Measurements from ENCODE around the gene GPRIN1. TPM values are rescaled to one million over a fixed set of nuclear protein-coding genes. Genes with fewer than 3 reads are reported as not detected.

The GPRIN1 gene
- total RNA-seq, 2 experiments from 2014 or later, result 4.5 to 5.3 TPM

DNA sequence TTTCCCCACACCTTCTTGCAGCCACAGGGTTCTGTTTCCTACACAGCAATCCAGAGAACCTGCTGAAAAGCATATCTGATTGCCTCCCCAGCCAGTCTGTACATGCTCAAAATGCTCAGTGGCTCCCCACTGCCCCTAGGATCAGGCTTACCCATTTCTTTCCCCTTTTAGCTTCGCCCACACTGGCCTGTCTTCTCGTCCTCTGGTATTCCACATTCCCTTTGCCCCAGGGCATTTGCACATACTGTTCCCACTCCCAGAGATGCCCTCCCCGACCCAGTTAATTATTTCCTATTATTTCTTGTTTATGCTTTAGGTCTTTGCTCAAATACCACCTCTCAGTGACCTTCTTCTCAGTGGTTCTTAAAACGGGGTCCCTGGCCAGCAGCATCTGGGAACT is 30.7 kb upstream of the GPRIN1 start:
- intact Hi-C loops (cut with micrococcal nuclease), result no loop called here
- peaks cover 2% of the 10 kb centered on the region for H3K27me3 Mint-ChIP-seq
- H3K4me3 Mint-ChIP-seq, result no peak overlapping the region
- H3K27ac Mint-ChIP-seq, result no peak overlapping the region
- no peak for DNase-seq
- no peaks in the 10 kb centered on the region for H3K36me3 Mint-ChIP-seq
- H3K4me1 Mint-ChIP-seq (ENCODE audit: low read depth), result no peaks in the 10 kb centered on the region
- CTCF ChIA-PET, result interaction anchor here (5.1 kb wide), 1 partner anchor 19 kb away, joined by 21 read pairs; no protein-coding TSS in a partner anchor
- no peaks in the 10 kb centered on the region for H3K9me3 Mint-ChIP-seq
- POLR2A ChIA-PET, result no interaction called here

DNA sequence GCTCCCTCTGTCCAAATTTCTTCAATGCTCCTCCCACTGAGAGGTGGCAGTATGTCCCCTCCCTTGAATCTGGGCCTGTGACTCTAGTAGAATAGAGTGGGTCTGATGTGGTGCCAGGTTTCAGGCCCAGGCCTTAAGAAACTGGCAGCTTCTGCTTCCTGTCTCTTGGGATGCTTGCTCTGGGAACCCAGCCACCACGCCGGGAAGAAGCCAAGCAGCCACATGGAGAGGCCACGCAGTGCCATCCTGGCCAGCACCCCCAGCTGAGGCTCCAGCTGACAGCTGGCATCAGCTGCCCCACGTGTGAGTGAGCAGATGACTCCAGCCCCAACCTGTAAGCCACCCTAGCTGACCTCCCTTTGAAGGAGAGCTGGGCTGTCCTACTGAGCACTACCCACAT is 30.0 kb upstream of the GPRIN1 start:
- DNase-seq, result no peak
- H3K4me3 Mint-ChIP-seq, result no peak overlapping the region
- H3K4me1 Mint-ChIP-seq (ENCODE audit: low read depth), result no peaks in the 10 kb centered on the region
- no peaks in the 10 kb centered on the region for H3K9me3 Mint-ChIP-seq
- H3K27ac Mint-ChIP-seq, result no peak overlapping the region
- ChIA-PET CTCF (interaction anchor here (5.1 kb wide), 1 partner anchor 20 kb away, joined by 21 read pairs; no protein-coding TSS in a partner anchor), POLR2A (no interaction called here)
- intact Hi-C loops (cut with micrococcal nuclease), result no loop called here
- H3K27me3 Mint-ChIP-seq, result peaks cover 7% of the 10 kb centered on the region
- no peaks in the 10 kb centered on the region for H3K36me3 Mint-ChIP-seq

DNA sequence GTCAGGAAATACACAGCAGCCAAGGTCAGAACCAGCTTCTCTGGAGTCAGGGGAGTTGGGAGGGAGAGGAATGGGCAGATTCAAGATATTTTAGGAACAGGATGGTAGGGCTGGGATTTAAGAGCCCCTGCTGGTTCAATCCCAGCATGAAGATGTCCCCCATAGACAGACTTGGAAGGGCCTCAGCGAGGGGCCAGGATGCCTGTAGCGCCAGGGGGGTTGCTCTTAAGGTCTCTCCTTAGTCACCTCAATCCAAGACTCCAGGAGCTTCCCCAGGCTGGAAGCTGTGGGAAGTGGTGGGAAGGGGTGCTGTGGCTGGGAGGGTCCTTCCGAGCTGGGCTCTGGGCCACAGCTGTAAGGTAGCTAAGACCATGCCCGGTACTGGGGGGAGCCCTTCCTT is 29.3 kb upstream of the GPRIN1 start:
- no peak overlapping the region for H3K4me3 Mint-ChIP-seq
- no peak overlapping the region for H3K27ac Mint-ChIP-seq
- CTCF ChIA-PET, result interaction anchor here (5.1 kb wide), 1 partner anchor 21 kb away, joined by 21 read pairs; no protein-coding TSS in a partner anchor
- POLR2A ChIA-PET, result no interaction called here
- intact Hi-C loops (cut with micrococcal nuclease), result no loop called here
- H3K9me3 Mint-ChIP-seq, result no peaks in the 10 kb centered on the region
- DNase-seq, result no peak
- no peaks in the 10 kb centered on the region for H3K36me3 Mint-ChIP-seq
- no peaks in the 10 kb centered on the region for H3K4me1 Mint-ChIP-seq (ENCODE audit: low read depth)
- H3K27me3 Mint-ChIP-seq, result peaks cover 11% of the 10 kb centered on the region

DNA sequence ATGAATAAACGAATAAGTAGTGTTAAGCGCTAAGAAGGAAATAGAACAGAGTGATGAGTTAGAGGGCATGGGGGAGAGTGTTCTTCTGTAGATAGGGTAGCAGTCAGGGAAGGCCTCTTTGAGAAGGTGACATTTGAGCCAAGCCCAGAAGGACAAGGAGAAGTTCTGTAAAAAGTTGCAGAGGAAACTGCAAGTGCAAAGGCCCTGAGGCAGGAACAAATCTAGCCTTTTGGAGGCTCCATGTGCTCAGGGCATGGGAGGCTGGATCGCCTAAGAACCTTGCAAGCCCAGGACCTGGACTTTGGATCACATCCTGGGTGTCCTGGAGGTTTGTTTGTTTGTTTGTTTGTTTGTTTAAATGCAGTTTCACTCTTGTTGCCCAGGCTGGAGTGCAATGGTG is 28.5 kb upstream of the GPRIN1 start:
- intact Hi-C loops (cut with micrococcal nuclease), result no loop called here
- no peak for DNase-seq
- CTCF ChIA-PET, result interaction anchor here (5.1 kb wide), 1 partner anchor 22 kb away, joined by 21 read pairs; no protein-coding TSS in a partner anchor
- H3K9me3 Mint-ChIP-seq, result no peaks in the 10 kb centered on the region
- no peaks in the 10 kb centered on the region for H3K36me3 Mint-ChIP-seq
- peaks cover 18% of the 10 kb centered on the region for H3K27me3 Mint-ChIP-seq
- H3K4me1 Mint-ChIP-seq (ENCODE audit: low read depth), result peaks cover 3% of the 10 kb centered on the region
- no peak overlapping the region for H3K4me3 Mint-ChIP-seq
- POLR2A ChIA-PET, result no interaction called here
- no peak overlapping the region for H3K27ac Mint-ChIP-seq

DNA sequence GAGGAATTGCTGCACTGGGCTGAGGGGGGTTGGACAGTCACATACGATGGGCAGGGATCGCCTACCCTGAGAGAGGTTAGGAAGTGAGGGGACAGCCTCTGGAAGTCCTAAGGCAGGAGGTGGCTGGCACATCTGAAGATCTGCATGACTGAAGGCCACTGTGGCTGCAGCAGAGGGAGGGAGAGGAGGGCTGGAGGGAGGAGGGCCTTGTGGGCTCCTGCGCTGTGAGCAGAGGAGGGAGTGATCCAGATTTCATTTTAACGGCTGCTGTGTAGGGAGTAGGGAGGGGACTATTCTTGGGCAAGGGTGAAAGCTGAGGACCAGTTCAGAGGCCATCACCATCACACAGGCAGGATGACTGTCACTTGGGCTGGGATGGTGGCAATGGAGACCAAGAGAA is 27.6 kb upstream of the GPRIN1 start:
- H3K27ac Mint-ChIP-seq, result no peak overlapping the region
- DNase-seq, result no peak
- H3K4me3 Mint-ChIP-seq, result no peak overlapping the region
- ChIA-PET CTCF (no interaction called here), POLR2A (no interaction called here)
- intact Hi-C loops (cut with micrococcal nuclease), result no loop called here
- peaks cover 22% of the 10 kb centered on the region for H3K27me3 Mint-ChIP-seq
- H3K4me1 Mint-ChIP-seq (ENCODE audit: low read depth), result peaks cover 3% of the 10 kb centered on the region
- H3K9me3 Mint-ChIP-seq, result no peaks in the 10 kb centered on the region
- no peaks in the 10 kb centered on the region for H3K36me3 Mint-ChIP-seq

DNA sequence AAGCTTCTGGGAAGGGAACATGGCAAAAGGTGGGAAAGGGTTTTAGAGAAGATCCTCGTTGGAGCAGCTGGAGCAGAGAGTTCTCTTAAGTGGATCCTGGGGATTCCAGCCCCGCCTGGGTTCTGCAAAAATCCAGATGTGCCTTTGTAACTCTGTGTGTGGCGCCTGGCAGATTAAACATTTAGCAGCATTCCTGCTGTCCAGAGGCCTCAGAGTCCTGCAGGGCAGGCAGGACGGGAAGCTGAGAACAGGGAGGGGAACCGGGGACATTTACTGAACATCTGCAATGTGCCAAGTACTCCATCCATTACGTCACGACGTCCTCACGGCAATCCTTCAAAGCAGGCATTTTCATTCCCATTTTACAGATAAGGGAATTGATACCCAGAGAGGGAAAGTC is 26.5 kb upstream of the GPRIN1 start:
- Mint-ChIP-seq H3K4me3 (no peak overlapping the region), H3K36me3 (no peaks in the 10 kb centered on the region), H3K27me3 (peaks cover 29% of the 10 kb centered on the region), H3K9me3 (no peaks in the 10 kb centered on the region), H3K27ac (no peak overlapping the region), H3K4me1 (ENCODE audit: low read depth) (peaks cover 3% of the 10 kb centered on the region)
- ChIA-PET CTCF (interaction anchor here (0.8 to 1.5 kb wide), 2 partner anchors 16 to 24 kb away, joined by 3 to 4 read pairs; no protein-coding TSS in a partner anchor), POLR2A (no interaction called here)
- intact Hi-C loops (cut with micrococcal nuclease), result no loop called here
- DNase-seq, result no peak

DNA sequence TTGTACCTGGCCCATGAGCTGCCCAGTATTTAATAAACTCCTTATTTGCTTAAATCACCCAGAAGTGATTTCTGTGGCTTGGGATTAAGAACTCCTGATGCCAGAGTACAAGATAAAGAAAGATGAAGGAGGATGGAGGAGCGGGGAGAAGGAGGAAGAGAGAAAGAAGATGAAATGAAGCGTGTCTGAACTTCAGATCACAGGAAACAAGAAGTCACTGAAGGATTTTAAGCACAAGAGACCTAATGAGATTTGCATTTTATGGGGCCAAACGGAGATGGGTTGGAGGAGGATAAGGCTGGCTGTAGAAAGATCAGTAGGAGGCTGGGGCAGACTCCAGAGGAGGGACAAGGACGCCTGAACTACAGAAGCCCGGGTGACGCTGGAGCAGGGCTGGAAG is 23.6 kb upstream of the GPRIN1 start:
- Mint-ChIP-seq H3K27me3 (peaks cover 50% of the 10 kb centered on the region), H3K36me3 (no peaks in the 10 kb centered on the region), H3K27ac (no peak overlapping the region), H3K4me1 (ENCODE audit: low read depth) (peaks cover 13% of the 10 kb centered on the region), H3K4me3 (no peak overlapping the region), H3K9me3 (no peaks in the 10 kb centered on the region)
- intact Hi-C loops (cut with micrococcal nuclease), result no loop called here
- POLR2A ChIA-PET, result no interaction called here
- DNase-seq, result no peak
- CTCF ChIA-PET, result interaction anchor here (0.8 kb wide), 1 partner anchor 15 kb away, joined by 4 read pairs; no protein-coding TSS in a partner anchor

DNA sequence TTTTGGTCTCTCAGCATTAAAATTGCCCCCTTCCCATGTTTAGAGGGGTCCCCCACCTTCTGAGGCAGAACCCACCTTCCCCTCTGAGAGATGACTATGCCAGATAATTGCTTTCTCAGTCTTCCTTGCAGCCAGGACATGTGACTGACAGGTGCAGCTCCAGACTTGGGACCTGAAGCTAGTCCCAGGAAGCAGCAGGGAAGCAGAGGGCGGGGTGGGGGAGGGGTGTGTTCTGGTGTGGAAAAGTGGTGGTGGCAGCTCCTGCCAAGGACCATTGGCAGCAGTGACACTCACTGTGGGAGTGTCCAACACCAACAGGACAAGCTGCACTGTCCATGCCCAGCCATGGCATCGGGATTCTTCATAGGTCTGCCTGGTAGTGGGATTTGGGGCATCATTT is 22.8 kb upstream of the GPRIN1 start:
- Mint-ChIP-seq H3K27me3 (peaks cover 57% of the 10 kb centered on the region), H3K4me1 (ENCODE audit: low read depth) (peaks cover 13% of the 10 kb centered on the region), H3K27ac (no peak overlapping the region), H3K4me3 (no peak overlapping the region), H3K9me3 (no peaks in the 10 kb centered on the region), H3K36me3 (no peaks in the 10 kb centered on the region)
- DNase-seq, result no peak
- intact Hi-C loops (cut with micrococcal nuclease), result no loop called here
- ChIA-PET CTCF (no interaction called here), POLR2A (no interaction called here)

DNA sequence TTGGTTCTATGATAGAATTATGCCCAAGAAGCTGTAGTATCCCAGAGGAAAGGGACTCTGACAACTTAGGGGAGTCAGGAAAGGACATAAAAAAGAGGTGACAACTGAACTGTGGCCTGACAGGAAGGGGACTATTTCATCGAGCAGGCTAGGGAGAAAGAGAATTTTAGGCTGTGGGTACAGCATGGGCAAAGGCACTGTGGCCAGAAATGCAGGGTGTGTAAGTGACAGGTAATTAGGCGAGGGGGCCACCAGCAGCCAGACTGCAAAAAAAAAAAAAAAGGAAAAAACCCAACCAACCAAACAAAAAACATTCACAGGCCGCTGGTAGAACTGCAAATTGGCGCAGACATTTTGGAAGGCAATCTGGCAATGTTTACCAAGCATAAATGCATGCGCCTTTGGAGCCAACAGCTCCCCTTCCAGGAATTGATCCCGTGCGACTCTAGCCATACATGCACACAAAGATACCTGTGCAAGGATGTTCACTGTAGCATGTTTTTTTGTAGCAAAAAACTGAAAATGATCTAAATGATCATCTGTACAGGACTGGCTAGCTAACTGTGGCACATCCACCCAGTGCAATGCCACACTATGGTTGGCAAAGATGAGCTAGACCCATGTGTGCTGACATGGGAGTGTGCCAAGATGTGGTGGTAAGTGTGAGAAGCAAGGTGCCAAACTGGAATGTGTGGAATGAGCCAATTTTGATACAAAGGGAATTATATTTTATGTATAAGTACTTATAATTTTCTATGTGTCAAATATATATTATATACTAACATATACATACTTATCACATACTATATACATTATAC is 21.6 kb upstream of the GPRIN1 start:
- intact Hi-C loops (cut with micrococcal nuclease), result no loop called here
- no peak overlapping the region for H3K27ac Mint-ChIP-seq
- H3K9me3 Mint-ChIP-seq, result no peaks in the 10 kb centered on the region
- peaks cover 67% of the 10 kb centered on the region for H3K27me3 Mint-ChIP-seq
- ChIA-PET CTCF (interaction anchor here (1.3 to 1.9 kb wide), 3 partner anchors 26 to 215 kb away, joined by 3 to 11 read pairs (median 3); no protein-coding TSS in a partner anchor), POLR2A (interaction anchor here (1.5 kb wide), 1 partner anchor 15 kb away, joined by 8 read pairs; the partner anchor contains the start of gene TSPAN17)
- H3K4me3 Mint-ChIP-seq, result no peak overlapping the region
- H3K4me1 Mint-ChIP-seq (ENCODE audit: low read depth), result peaks cover 13% of the 10 kb centered on the region
- no peaks in the 10 kb centered on the region for H3K36me3 Mint-ChIP-seq
- no peak for DNase-seq

DNA sequence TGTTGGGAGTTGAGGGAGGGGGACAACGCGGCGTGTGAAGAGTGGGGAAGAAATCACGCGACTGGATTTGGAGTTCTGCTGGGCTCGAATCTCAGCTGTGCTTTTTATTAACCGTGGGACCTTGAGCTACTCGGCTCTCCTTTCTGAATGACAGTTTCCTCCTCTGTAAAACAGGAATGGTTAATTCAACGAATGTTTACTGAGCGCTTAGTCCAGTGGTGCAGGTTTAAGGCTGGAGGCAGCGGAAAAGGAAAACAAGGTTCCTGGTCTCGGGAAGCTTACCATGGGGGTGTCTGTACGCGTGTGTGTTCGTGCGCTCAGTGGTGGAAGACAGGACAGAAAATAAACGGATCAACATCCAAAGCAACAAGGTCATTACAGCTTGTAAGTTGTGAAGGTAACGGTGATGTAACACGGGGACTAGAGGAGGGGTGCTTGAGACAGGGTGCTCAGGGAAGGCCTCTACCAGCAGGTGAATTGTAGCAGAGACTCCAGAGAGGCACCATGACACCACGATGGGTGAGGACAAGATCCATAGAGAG is 20.8 kb upstream of the GPRIN1 start:
- Mint-ChIP-seq H3K4me3 (no peak overlapping the region), H3K36me3 (no peaks in the 10 kb centered on the region)
- intact Hi-C loops (cut with micrococcal nuclease), result no loop called here

DNA sequence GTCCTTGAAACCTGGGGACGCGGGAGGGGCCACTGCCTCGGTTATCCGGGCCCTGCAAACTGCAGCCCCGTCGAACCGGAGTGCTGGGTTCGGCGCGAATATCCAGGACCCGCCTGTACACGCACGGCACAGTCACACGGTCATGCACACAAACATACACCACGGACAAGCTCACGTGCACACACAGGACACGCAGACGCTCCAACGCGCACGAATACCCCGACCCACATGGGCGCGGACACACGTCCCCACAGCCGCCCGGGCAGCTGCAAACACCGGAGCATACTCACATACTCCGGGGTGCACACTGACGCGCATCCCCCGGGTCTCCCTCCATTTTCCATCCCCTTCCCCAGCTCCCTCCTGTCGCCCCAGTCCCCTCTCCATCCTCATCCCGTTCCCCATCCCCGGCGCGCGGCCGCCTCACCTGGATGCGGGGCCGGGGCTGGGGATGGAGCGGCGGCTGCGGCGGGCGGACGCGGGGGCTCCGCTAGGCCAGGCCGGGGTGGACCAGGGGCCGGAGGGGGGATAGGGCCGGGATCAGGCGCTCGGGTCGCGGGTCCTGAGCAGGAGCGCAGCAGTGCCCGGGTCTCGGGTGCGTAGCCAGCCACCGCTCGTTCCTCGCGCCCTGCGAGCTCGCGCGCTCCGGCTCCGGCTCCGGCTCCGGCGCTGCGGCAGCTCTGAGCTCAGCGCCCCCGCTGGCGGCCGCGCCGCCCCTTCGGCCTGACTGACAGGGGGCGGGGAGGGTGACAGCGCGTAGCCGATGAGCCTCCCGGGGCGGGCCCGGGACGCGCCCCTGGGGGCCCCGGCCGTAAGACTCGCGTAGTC is 20.1 kb upstream of the GPRIN1 start, which contains the start of the genes EIF4E1B and SNCB:
TSS of gene EIF4E1B (plus strand) at position 823 of the 828 bp plus-strand sequence. CDS start 12,113 bp downstream, outside the sequence.
TSS of gene SNCB (minus strand) at position 682 of the 828 bp plus-strand sequence. CDS start 880 bp downstream, outside the sequence.
- peaks cover 69% of the 10 kb centered on the region for H3K27me3 Mint-ChIP-seq
- no peaks in the 10 kb centered on the region for H3K9me3 Mint-ChIP-seq
- ChIA-PET CTCF (interaction anchor here (0.6 to 1.9 kb wide), 6 partner anchors 9 to 60 kb away, joined by 3 to 11 read pairs (median 5); partner anchors contain the start of gene TSPAN17), POLR2A (interaction anchor here (1.1 to 1.5 kb wide), 2 partner anchors 17 to 34 kb away, joined by 3 to 8 read pairs; partner anchors contain the start of gene TSPAN17)
- no peaks in the 10 kb centered on the region for H3K36me3 Mint-ChIP-seq
- H3K27ac Mint-ChIP-seq, result no peak within 1 kb of the TSS
- intact Hi-C loops (cut with micrococcal nuclease), result no loop called here
- DNase-seq, result peak; percentile 67
- H3K4me1 Mint-ChIP-seq (ENCODE audit: low read depth), result peaks cover 13% of the 10 kb centered on the region
- H3K4me3 Mint-ChIP-seq, result no peak within 1 kb of the TSS

More for the DNA sequence above, 20.8 kb upstream of the GPRIN1 start:
- ChIA-PET CTCF (interaction anchor here (0.6 to 1.9 kb wide), 8 partner anchors 9 to 214 kb away, joined by 3 to 11 read pairs (median 4); partner anchors contain the start of gene TSPAN17), POLR2A (interaction anchor here (1.1 to 1.5 kb wide), 2 partner anchors 16 to 34 kb away, joined by 3 to 8 read pairs; partner anchors contain the start of gene TSPAN17)
- no peak overlapping the region for H3K27ac Mint-ChIP-seq
- peaks cover 71% of the 10 kb centered on the region for H3K27me3 Mint-ChIP-seq
- no peak for DNase-seq
- no peaks in the 10 kb centered on the region for H3K9me3 Mint-ChIP-seq
- H3K4me1 Mint-ChIP-seq (ENCODE audit: low read depth), result peaks cover 13% of the 10 kb centered on the region

Data from activated CD4-positive, alpha-beta memory T cell treated with anti-CD3 and anti-CD28 coated beads for 36 hours (primary cell).